ENCODE results near the gene PDE8A. TPM values are rescaled to one million over a fixed set of nuclear protein-coding genes. Genes with fewer than 3 reads are reported as not detected.

The PDE8A gene
- total and polyA plus RNA-seq, 2 of the 4 experiments (the other 2 are of a cell fraction), result 32.4 to 35.9 TPM

- Histone ChIP-seq H3K4ac (ENCODE audit: low read depth, low read length) (no peak overlapping the region), H2BK20ac (ENCODE audit: low read depth, low read length) (no peak overlapping the region), H3K4me1 (ENCODE audit: control insufficient read depth, insufficient read depth, low read length) (peaks cover 8% of the 10 kb centered on the region), H4K5ac (ENCODE audit: low read depth, low read length) (no peak overlapping the region), H3K14ac (replicated peaks; ENCODE audit: low read depth, low read length) (no peak overlapping the region), H3K36me3 (ENCODE audit: control insufficient read depth, insufficient read depth, low read length) (peaks cover 15% of the 10 kb centered on the region), H4K8ac (ENCODE audit: low read depth in 2 of 2, low read length in 2 of 2) (no peak overlapping the region), H2BK120ac (ENCODE audit: low read depth, low read length) (no peak overlapping the region), H3K79me1 (ENCODE audit: low read depth in 1 of 2, low read length in 2 of 2) (peaks cover 6 to 23% of the 10 kb centered on the region in 2 experiments; a peak in 3 of 4 replicates), H3K27ac (ENCODE audit: insufficient read depth, low read length) (no peak overlapping the region), H2AFZ (replicated peaks; ENCODE audit: low read length, poor library complexity) (no peak overlapping the region), H2BK15ac (ENCODE audit: low read depth, low read length) (no peak overlapping the region), H3K4me3 (ENCODE audit: insufficient read depth, low read depth, low read length) (no peak overlapping the region), H3K9ac (ENCODE audit: low read depth, low read length) (no peak overlapping the region), H2BK5ac (ENCODE audit: low read depth, low read length, poor library complexity, severe bottlenecking) (no peak overlapping the region), H4K91ac (ENCODE audit: insufficient read depth, low read depth, low read length) (no peak overlapping the region), H3K9me1 (ENCODE audit: insufficient read depth, low read length) (peaks cover 21% of the 10 kb centered on the region), H3K23ac (ENCODE audit: low read depth, low read length) (no peak overlapping the region), H4K20me1 (ENCODE audit: insufficient read depth, low read length) (no peaks in the 10 kb centered on the region), H3K18ac (ENCODE audit: low read depth, low read length) (no peak overlapping the region), H3K56ac (ENCODE audit: extremely low read depth, insufficient read depth, low read length) (no peak overlapping the region), H3K4me2 (ENCODE audit: low read depth, low read length) (no peak overlapping the region), H2AK5ac (ENCODE audit: low read depth, low read length) (no peak overlapping the region), H3K27me3 (ENCODE audit: control insufficient read depth, insufficient read depth, low read length) (no peaks in the 10 kb centered on the region), H3K9me3 (ENCODE audit: control insufficient read depth, insufficient read depth, low read length) (no peaks in the 10 kb centered on the region), H2AK9ac (replicated peaks; ENCODE audit: low read depth, low read length, poor library complexity) (no peak overlapping the region)
- 94% methylated on average over 3 of the region's 10 CpGs; no CpG with 5 or more reads in 1 of the 2 experiments for WGBS, 2 experiments (ENCODE audit: extremely low coverage in 2 of 2, insufficient read length in 1 of 2)
- TF ChIP-seq, protein P1, sequence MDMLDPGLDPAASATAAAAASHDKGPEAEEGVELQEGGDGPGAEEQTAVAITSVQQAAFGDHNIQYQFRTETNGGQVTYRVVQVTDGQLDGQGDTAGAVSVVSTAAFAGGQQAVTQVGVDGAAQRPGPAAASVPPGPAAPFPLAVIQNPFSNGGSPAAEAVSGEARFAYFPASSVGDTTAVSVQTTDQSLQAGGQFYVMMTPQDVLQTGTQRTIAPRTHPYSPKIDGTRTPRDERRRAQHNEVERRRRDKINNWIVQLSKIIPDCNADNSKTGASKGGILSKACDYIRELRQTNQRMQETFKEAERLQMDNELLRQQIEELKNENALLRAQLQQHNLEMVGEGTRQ (IDR thresholded peaks at IDR 0.05; ENCODE audit: low read depth, low read length), result no peak
- TF ChIP-seq MAFK (IDR thresholded peaks at IDR 0.05; ENCODE audit: low read depth, low read length), result no peak
- TF ChIP-seq, protein P2, sequence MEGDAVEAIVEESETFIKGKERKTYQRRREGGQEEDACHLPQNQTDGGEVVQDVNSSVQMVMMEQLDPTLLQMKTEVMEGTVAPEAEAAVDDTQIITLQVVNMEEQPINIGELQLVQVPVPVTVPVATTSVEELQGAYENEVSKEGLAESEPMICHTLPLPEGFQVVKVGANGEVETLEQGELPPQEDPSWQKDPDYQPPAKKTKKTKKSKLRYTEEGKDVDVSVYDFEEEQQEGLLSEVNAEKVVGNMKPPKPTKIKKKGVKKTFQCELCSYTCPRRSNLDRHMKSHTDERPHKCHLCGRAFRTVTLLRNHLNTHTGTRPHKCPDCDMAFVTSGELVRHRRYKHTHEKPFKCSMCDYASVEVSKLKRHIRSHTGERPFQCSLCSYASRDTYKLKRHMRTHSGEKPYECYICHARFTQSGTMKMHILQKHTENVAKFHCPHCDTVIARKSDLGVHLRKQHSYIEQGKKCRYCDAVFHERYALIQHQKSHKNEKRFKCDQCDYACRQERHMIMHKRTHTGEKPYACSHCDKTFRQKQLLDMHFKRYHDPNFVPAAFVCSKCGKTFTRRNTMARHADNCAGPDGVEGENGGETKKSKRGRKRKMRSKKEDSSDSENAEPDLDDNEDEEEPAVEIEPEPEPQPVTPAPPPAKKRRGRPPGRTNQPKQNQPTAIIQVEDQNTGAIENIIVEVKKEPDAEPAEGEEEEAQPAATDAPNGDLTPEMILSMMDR (conservative IDR thresholded peaks at IDR 0.05; ENCODE audit: low read depth, low read length), result no peak
- TF ChIP-seq RAD21 (IDR thresholded peaks at IDR 0.05; ENCODE audit: low read length), result no peak
- TF ChIP-seq ELK1 (IDR thresholded peaks at IDR 0.05; ENCODE audit: borderline replicate concordance, low read depth, low read length), result no peak
- TF ChIP-seq RFX5 (IDR thresholded peaks at IDR 0.05; ENCODE audit: low read depth, low read length), result no peak
- no peak for TF ChIP-seq MAZ (IDR thresholded peaks at IDR 0.05; ENCODE audit: borderline replicate concordance, low read depth, low read length)
- no peak for TF ChIP-seq FOS (IDR thresholded peaks at IDR 0.05; ENCODE audit: low read depth, low read length)
- no peak for TF ChIP-seq SMC3 (IDR thresholded peaks at IDR 0.05; ENCODE audit: low read depth, low read length)
- TF ChIP-seq POLR2A (IDR thresholded peaks at IDR 0.05; ENCODE audit: low read depth, low read length), result no peak
- TF ChIP-seq CEBPB (IDR thresholded peaks at IDR 0.05; ENCODE audit: low read depth, low read length), result no peak
- no peak for TF ChIP-seq MXI1 (IDR thresholded peaks at IDR 0.05; ENCODE audit: borderline replicate concordance, low read depth, low read length)
- no peak for TF ChIP-seq BHLHE40 (IDR thresholded peaks at IDR 0.05; ENCODE audit: low read depth, low read length)
- no peak for TF ChIP-seq RCOR1 (IDR thresholded peaks at IDR 0.05; ENCODE audit: insufficient replicate concordance, low read length)
- TF ChIP-seq CHD1 (IDR thresholded peaks at IDR 0.05; ENCODE audit: low read depth, low read length), result no peak
- TF ChIP-seq NFE2L2 (IDR thresholded peaks at IDR 0.05; ENCODE audit: low read depth, low read length), result no peak
- no TSS peak for BruUV-seq (replicated peaks)
- POLR2A ChIA-PET (ENCODE audit: unreplicated experiment), result no interaction called here
- DNase-seq (peak; percentile 8), ATAC-seq (ENCODE audit: low read depth) (no peak)
- dilution Hi-C loops (cut with HindIII; ENCODE audit: low sequenced_read_pairs, unreplicated experiment), result no loop called here
- intact Hi-C loops (cut with micrococcal nuclease), result no loop called here
- in situ Hi-C loops (cut with MboI; ENCODE audit: low sequenced_read_pairs), result no loop called here
- CTCF ChIA-PET, result no interaction called here
Measured at GRCh38 chr15:85100186-85100937, 118.7 kb downstream of the PDE8A start.
